Inflammatory macrophage treated with lipopolysaccharide for 1 hour (primary cell): ENCODE measurements around the gene ZXDC.

Experiments
- DNase-seq, 2 donors: peaks; one replicate each; pipeline ENCODE4 v3.0.0-alpha.2; 2020 to 2022

ZXDC gene

GRCh38 chr3:126488886-126489569, 13.3 kb upstream of the ZXDC start:
- DNase-seq = no peak

GRCh38 chr3:126488185-126488584, 12.5 kb upstream of the ZXDC start:
- DNase-seq = no peak

GRCh38 chr3:126487151-126487771, 11.6 kb upstream of the ZXDC start:
- no peak for DNase-seq

GRCh38 chr3:126486360-126486847, 10.7 kb upstream of the ZXDC start:
- no peak for DNase-seq

- DNase-seq = no peak
Observed at GRCh38 chr3:126485956-126486355, 10.3 kb upstream of the ZXDC start.

GRCh38 chr3:126485176-126485897, 9.6 kb upstream of the ZXDC start:
- no peak for DNase-seq

- no peak for DNase-seq
Observed at GRCh38 chr3:126484662-126485061, 9.0 kb upstream of the ZXDC start.

GRCh38 chr3:126484148-126484547, 8.5 kb upstream of the ZXDC start:
- DNase-seq = no peak

DNA sequence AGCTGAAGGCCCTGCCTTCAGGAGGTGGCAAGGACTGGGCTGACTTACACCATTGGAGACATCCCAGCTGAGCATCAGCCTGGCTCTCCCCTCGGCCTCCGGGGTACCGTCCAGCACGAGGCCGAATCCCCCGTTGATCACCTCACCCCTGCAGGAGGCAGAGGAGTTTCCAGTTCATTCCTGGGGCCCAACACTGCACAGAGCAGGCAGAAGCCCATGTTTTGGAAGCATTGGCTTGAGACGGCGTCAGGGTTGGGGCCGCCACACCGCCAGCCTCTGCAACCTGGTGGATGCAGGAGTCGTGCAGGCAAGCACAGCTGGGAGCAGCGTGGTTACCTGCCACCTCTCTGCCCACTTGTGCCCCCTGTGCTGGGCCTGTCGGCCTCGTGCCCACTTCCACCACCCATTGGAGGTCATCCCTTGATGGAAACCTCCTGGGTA, 7.7 kb upstream of the ZXDC start:
- DNase-seq = no peak

GRCh38 chr3:126482503-126483255, 7.0 kb upstream of the ZXDC start:
- no peak for DNase-seq

DNA sequence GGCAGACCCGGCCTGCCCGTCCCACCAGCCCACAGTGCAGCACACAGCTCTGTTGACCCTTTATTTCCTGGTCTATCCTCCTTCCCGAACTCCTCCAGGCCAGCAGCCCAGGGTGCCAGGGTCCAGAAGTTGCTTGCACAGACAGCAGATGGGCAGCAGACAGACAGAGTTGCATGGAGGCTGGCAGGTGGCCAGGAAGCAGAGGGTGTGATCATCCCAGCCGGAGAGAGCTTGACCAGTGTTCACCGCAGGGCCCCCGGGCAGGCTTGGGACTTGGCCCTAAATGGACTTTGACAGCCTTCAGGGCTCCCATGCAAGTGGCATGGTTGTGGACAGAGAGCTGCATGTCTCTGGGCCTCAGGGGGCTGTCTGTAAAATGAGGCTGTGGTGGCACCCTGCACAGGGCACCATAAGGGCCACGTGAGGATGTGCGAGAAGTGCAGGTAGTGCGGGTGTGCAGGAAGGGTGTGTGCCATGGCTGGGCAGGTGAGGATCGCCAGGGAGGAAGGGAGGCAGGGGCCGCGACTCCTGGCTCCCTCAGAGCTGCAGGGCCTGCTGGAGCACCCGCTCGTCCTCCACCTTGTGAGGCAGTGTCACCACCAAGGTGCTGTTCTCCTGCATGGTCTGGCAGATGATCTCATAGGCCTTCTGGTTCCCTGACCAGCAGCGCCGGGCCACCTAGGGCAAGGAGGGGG, 6.3 kb upstream of the ZXDC start:
- DNase-seq = no peak

- DNase-seq = no peak
Observed at GRCh38 chr3:126480861-126481260, 5.2 kb upstream of the ZXDC start.

DNA sequence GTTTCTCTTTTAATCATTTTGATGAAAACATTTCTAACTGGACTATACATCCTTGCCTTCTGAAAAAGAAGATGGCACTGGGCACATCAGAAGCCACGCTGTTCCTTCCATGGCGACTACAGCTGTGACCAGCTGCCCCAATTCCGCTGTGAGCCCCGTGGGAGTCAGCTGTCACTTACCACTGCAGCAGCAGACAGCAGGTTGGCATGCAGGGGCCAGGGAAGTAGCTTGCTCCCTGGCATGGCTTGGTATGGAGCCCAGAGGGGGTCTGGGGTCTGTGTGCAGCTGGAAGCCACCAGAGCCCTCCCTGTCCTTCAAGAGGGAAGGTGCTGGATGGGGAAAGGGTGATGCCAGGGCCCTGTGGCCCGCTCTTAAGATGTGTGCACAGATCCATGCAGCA, 4.5 kb upstream of the ZXDC start:
- DNase-seq = no peak

GRCh38 chr3:126479642-126480041, 4.0 kb upstream of the ZXDC start:
- DNase-seq = no peak

GRCh38 chr3:126478581-126479310, 3.1 kb upstream of the ZXDC start:
- no peak for DNase-seq

GRCh38 chr3:126477061-126477380, 1.3 kb upstream of the ZXDC start:
- DNase-seq = no peak

DNA sequence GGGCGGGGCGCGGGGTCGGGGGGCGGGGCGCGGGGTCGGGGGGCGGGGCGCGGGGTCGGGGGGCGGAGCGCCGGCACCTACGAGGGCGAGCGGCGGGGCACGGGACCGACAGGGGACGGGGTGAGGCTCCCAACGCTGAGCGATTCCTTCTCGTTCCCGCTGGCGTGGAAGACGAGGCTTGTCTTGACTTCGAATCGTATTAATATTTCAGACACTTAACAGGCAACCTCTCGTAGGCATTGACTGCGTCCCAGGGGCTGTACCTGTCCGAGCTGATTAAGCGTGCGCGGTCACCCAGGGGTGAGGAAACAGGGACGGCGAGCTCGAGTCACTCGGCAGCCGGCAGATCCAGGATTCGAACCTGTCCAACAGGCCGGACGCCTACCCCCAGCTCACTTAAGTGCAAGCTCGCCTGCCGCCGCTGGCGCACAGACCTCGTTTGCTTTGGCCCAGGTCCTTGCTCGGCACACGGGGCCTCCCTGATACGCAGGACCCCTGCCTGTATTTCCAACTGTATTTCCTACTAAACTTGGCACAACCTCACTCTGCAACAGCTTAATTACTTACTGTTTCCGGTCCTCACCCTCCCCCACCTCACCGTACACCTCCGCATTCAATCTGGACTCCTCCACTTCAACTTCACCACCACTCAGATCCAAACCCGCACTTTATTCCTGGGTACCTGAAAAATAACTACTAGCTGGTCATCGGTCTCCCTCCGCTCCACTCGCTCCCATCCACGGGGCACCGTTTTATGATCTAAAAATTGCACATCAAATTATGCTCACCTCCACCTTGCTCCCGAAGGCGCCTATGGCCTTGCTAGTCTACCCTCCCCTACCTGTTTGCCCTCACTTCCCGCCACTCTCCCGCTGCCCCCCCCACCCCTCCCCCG, 722 bp upstream of the ZXDC start:
- peak in 1 of 2 donors; percentile 2 for DNase-seq

GRCh38 chr3:126474498-126475412, 936 bp downstream of the ZXDC start:
- DNase-seq = peak; percentile 35

DNA sequence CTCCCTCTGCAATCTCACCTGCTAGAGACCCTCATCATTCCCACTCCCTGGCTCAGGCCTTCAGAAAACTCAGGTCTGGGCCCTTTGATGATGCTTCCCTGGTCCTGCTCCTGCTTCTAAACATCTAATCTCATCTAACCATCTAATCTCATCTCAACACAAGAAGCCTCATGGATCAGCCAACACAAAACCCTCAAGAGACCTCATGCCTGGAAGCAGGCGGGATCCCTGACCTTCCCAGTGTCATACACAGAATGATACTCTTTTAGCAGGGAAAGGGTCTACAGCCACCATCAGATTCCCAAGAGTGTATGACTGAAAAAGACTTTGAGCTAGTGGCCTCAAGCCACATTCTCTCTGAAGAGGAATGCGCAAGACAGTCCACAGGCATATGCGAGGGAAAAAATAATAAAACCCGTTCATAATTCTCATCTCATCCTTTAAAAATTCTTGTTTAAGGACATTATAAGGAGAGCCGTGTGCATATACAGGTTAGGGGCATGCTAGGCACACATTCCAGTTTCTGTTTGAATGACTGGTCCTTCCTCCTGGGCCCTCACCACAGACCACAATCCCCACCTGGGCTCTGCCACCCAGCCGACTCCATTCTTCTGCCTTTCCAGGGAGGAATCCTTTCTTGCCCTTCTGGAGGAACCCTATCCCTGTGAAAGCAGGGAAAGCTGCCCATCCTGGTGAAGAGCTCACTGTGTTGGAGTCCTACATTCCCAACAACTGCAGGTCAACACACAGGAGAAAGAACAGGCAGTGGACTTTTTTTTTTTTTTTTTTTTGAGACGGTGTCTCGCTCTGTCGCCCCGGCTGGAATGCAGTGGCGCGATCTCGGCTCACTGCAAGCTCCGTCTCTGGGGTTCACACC, 2.2 kb downstream of the ZXDC start:
- no peak for DNase-seq
